Nephron progenitor cell (in vitro differentiated cells): ENCODE measurements around the gene SORCS2.

Experiments
- DNase-seq: peaks from one replicate; pipeline ENCODE4 v3.0.0; 2021
- H3K27ac Mint-ChIP-seq: 2 replicates; pipeline ENCODE4 v1.8.0; 2021; ENCODE audit warnings: mild to moderate bottlenecking, moderate library complexity, mixed read lengths
- H3K27me3 Mint-ChIP-seq: 2 replicates; pipeline ENCODE4 v1.8.0; 2021; ENCODE audit warnings: mild to moderate bottlenecking, low read depth, mixed read lengths; ENCODE audit not compliant: poor library complexity
- H3K36me3 Mint-ChIP-seq: 2 replicates; pipeline ENCODE4 v1.8.0; 2021; ENCODE audit warnings: low read depth, mixed read lengths
- H3K4me1 Mint-ChIP-seq: 2 replicates; pipeline ENCODE4 v1.8.0; 2021; ENCODE audit warnings: mixed read lengths
- H3K4me3 Mint-ChIP-seq: 2 replicates; pipeline ENCODE4 v1.8.0; 2021; ENCODE audit warnings: mild to moderate bottlenecking, moderate library complexity, mixed read lengths
- H3K9me3 Mint-ChIP-seq: 2 replicates; pipeline ENCODE4 v1.8.0; 2021; ENCODE audit warnings: mild to moderate bottlenecking, moderate library complexity, mixed read lengths
- TF ChIP-seq, protein P1 (sequence below): fragments of 200-600 bp; sonication (generic); IDR thresholded peaks from 2 replicates; pipeline ENCODE4 v1.5.0; 2021; ENCODE audit warnings: antibody characterized with exemption

Gene SORCS2

DNA sequence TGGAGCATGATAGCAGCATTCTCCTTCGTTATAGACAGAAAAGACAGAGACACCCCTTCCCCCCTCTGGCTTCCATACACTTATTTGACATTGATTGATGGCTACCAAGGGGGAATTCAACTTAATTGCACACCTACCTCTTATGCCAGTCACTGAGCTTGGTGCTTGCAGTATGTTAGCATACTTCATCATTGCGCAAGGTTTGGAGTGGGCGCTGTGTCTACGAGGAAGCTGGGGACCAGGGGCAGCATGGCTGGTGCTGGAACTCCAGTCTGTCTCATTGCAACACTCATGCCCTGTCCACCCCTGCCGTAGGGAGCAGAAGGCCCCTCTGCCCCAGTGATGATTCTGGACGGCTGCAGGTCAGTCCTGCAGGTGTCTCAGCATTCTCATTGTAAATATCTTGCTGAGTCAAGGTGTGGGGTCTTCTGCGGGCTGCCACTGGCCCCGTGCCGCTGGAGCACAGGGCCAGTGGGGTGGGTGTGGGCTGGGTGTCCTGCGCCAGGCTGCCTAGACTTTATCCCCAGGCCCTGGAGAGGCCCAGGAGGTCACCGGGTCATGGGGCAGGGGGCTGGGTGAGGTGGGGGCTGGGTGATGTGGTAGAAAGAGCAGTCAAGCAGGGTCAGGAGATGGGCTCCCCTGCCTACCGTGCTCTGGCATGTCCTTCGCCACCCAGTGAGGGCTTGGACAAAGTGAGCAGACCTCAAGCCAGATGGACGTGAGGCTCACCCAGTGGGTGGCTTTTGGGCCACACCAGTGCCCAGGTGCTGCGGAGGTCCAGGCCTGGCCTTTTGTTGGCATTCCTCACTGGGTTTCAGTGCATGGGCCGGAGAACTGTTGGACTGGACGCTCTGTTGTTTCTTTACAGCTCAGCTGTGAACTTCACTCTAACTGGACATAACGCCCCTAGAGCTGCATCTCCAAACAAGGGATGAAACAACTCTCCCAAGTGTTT is 156.9 kb downstream of the SORCS2 start:
- H3K4me3 Mint-ChIP-seq: no peak overlapping the region
- peaks cover 14% of the 10 kb centered on the region for H3K9me3 Mint-ChIP-seq
- H3K27me3 Mint-ChIP-seq: peaks cover 16% of the 10 kb centered on the region
- TF ChIP-seq, protein P1, sequence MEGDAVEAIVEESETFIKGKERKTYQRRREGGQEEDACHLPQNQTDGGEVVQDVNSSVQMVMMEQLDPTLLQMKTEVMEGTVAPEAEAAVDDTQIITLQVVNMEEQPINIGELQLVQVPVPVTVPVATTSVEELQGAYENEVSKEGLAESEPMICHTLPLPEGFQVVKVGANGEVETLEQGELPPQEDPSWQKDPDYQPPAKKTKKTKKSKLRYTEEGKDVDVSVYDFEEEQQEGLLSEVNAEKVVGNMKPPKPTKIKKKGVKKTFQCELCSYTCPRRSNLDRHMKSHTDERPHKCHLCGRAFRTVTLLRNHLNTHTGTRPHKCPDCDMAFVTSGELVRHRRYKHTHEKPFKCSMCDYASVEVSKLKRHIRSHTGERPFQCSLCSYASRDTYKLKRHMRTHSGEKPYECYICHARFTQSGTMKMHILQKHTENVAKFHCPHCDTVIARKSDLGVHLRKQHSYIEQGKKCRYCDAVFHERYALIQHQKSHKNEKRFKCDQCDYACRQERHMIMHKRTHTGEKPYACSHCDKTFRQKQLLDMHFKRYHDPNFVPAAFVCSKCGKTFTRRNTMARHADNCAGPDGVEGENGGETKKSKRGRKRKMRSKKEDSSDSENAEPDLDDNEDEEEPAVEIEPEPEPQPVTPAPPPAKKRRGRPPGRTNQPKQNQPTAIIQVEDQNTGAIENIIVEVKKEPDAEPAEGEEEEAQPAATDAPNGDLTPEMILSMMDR: no peak
- no peak for DNase-seq
- no peak overlapping the region for H3K27ac Mint-ChIP-seq
- peaks cover 10% of the 10 kb centered on the region for H3K36me3 Mint-ChIP-seq
- peaks cover 38% of the 10 kb centered on the region for H3K4me1 Mint-ChIP-seq

DNA sequence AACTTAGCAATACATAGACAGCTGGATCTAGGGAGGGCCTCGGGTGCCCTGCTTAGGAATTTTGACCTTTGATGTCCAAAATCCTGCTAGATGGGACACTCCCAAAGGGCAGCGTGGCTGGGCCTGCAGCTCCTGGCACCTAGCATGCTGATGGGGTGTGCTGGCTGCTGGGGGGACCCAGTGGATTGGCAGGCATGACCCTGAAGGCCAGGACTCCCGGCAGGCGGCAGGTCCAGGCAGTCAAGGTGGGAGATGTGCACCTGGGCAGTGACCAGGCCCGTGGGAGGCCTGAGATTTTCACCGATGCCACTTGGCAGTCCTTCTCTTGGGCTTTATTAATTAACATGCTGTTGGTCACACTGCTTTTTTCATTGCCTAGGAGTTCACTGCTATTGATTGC is 158.1 kb downstream of the SORCS2 start:
- Mint-ChIP-seq H3K4me1 (peaks cover 29% of the 10 kb centered on the region), H3K9me3 (peaks cover 14% of the 10 kb centered on the region), H3K4me3 (no peak overlapping the region), H3K27ac (no peak overlapping the region), H3K36me3 (peaks cover 10% of the 10 kb centered on the region), H3K27me3 (peaks cover 16% of the 10 kb centered on the region)
- TF ChIP-seq, protein P1: no peak
- no peak for DNase-seq

DNA sequence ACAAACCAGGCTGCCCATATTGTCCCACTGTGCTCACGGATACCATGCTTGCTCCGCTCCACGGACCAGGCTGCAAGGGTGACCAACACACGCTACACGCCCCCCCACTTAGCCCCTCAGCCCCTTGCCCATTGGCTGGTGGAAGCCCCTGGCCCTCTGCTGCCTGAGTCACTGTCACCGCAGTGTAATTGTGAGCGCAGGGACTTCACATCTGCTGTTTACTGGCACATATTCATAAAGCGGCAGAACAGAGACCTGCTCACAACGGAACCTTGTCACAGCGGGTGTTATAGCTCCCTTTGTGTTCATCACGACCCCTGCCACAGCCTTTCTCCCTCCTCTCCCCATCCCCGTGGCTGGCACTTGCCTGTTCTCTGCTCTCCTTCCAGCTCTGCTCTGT is 158.7 kb downstream of the SORCS2 start:
- H3K9me3 Mint-ChIP-seq: peaks cover 8% of the 10 kb centered on the region
- peaks cover 14% of the 10 kb centered on the region for H3K27me3 Mint-ChIP-seq
- TF ChIP-seq, protein P1: no peak
- H3K4me1 Mint-ChIP-seq: peaks cover 24% of the 10 kb centered on the region
- H3K4me3 Mint-ChIP-seq: no peak overlapping the region
- H3K27ac Mint-ChIP-seq: no peak overlapping the region
- peaks cover 6% of the 10 kb centered on the region for H3K36me3 Mint-ChIP-seq
- no peak for DNase-seq

DNA sequence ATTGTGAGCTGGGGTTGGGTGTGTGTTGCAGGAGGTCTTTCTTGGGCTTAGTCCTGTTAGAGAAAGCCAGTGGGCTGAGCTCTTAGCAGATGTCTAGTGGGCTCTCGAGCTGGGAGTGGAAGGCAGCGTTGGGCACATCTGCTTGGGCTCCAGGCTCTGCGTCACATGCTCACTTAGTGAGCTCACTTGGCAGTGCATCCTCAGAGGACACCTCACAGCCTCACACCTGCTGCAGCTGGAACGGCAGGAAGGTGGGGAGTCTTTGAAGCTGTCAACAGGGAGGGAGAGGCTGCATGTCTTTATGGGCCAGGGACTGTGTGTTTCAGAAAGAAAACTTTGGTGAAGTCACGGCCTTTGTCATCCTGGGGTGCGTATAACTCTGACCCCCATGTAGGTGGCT is 160.1 kb downstream of the SORCS2 start:
- peaks cover 29% of the 10 kb centered on the region for H3K4me1 Mint-ChIP-seq
- no peak for DNase-seq
- no peaks in the 10 kb centered on the region for H3K9me3 Mint-ChIP-seq
- TF ChIP-seq, protein P1: no peak
- H3K27ac Mint-ChIP-seq: no peak overlapping the region
- no peak overlapping the region for H3K4me3 Mint-ChIP-seq
- peaks cover 13% of the 10 kb centered on the region for H3K27me3 Mint-ChIP-seq
- no peaks in the 10 kb centered on the region for H3K36me3 Mint-ChIP-seq

DNA sequence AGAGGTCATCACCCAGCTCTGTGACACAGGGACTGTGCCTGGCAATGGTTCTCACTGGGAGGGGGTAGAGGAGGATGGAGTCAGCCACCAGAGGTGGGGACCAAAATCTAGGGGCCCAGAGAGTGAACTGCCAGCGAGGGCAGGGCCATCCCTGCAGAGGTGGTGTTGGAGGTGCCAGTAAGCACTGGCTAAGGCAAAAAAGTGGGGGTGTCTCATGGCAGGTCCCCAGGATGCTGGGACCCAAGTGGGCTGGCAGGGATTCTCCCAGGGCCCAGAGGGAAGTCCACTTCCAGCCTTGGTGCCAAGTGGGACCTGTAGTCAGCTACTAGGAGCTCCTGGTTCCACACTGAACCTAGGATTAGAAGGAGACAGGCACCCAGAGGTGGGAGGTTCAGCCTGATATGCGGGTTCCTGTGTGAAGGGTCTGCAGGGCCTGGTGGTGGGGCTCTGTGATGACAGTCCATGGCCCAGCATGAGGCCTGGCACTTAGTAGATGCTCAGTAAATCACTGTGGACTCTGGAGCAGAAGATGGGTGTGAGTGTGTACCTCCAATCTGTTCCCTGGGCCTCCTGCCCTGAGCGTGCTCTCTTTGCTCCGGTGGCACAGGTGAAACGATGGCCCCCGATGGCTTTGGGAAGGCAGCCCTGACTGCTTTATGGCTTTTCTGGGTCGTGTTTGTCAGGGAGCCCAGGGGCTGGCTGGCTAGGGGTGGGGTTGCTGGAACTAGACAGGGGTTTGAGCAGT is 160.9 kb downstream of the SORCS2 start:
- no peak for DNase-seq
- H3K9me3 Mint-ChIP-seq: no peaks in the 10 kb centered on the region
- no peak overlapping the region for H3K27ac Mint-ChIP-seq
- peaks cover 13% of the 10 kb centered on the region for H3K27me3 Mint-ChIP-seq
- no peak overlapping the region for H3K4me3 Mint-ChIP-seq
- no peaks in the 10 kb centered on the region for H3K36me3 Mint-ChIP-seq
- TF ChIP-seq, protein P1: no peak
- peaks cover 30% of the 10 kb centered on the region for H3K4me1 Mint-ChIP-seq
